GM21390 (cell line): Measurements from ENCODE around the gene TEX47.

Source experiments
- ATAC-seq: cut with Tn5 transposase; IDR thresholded peaks from one replicate; pipeline ENCODE4 v1.9.1; 2021; ENCODE audit not compliant: unreplicated experiment

Gene TEX47

DNA sequence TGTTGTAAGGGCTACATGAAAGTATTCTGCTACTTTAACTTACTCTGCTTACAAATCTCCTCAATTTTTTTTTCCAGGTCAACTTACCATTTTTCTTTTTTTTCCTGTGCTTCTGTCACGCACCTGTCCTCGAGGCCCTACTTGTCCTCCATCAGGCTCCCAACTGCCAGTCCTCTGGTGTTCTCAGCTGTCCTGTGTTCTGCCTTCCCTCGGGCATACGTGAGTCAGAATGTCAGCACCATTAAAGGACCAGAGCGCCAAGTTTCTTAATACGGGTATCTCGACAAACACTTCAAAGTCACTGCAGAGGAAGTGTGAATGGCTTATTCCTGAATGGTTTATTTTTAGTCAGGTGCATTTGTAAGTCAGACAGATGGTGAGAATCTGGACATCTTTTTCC is at the start of gene TEX47:
Gene TEX47, minus strand, starts transcription at position 185 of the 400 bp plus-strand sequence. CDS start 795 bp downstream, outside the sequence.
- ATAC-seq: no peak

- ATAC-seq: no peak
These were observed 49.6 kb upstream of the TEX47 start for GRCh38 chr7:88845091-88845490.

DNA sequence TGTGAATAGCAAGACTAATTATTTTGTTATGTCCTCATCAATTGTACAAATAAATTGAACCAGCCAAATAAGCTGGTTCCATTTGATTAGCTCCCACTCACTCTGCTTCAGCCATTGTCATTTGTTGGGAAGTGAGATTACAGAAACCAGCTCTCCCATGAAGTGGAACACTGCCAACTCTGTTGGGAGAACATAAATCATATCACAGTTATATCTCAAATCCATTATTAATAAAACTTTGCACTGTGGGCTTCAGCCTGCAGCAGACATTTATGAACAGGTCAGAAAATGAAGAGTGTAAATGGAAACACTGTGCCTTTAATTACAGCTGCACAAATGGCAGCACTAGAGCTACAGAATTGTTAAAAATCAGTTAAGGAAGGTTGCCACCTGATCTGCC is 46.7 kb upstream of the TEX47 start:
- no peak for ATAC-seq

GRCh38 chr7:88835147-88835728 is 39.7 kb upstream of the TEX47 start:
- ATAC-seq: peak; percentile 93

GRCh38 chr7:88826222-88826621 is 30.7 kb upstream of the TEX47 start:
- no peak for ATAC-seq

GRCh38 chr7:88818552-88818951 is 23.0 kb upstream of the TEX47 start:
- no peak for ATAC-seq

- no peak for ATAC-seq
These were observed 10.9 kb upstream of the TEX47 start for GRCh38 chr7:88806280-88807037.

- ATAC-seq: no peak
These were observed 5.5 kb upstream of the TEX47 start for GRCh38 chr7:88801046-88801445.

- no peak for ATAC-seq
These were observed 3.2 kb downstream of the TEX47 start for GRCh38 chr7:88792361-88792760.

- ATAC-seq: no peak
These were observed 3.6 kb downstream of the TEX47 start for GRCh38 chr7:88791891-88792290.

DNA sequence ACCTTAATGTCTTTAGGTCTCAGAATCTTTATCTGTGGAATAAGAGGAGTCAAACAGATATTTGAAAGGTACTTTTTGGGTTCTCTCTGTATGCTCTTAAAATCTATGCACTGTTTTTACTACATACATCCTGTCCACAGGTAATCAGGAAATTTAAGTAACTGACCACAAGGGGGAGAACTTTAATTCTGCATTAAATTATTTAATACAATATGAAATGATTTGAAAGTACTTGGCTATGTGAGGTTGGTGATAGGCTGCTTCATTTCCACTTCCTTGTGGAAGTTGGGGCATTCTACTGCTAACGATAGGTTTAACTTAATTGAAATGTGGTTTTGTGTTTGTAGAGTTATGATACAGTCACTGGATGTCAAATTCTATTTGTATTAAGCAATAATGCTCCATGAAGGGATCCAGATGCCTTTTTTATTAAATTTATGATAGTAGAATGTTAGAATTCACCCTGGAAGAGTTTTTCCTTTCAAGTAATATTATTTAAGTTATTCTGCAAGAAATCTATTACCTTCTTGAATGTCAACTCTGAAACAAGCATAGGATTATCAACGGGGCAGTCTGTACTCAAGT is 6.0 kb downstream of the TEX47 start:
- no peak for ATAC-seq

- ATAC-seq: no peak
These were observed 7.8 kb downstream of the TEX47 start for GRCh38 chr7:88787777-88788176.

DNA sequence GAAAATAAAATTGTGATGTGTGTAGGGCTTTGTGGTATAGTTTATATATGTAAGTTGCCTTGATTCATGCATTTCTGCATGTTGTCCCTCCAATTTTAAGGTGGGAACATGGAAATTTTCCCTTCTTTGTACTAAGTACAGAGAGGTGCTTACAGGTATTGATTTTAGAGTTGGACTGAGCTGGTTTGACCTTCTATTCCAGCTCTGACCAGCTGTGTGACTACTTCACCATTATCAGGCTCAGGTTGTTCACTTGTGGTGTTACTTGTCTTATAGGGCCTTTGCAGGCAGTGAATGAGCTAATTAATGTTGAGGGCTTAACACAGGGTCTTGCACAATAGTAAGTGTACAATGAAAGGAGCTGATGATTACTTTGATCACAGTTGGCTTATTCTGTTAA is 19.7 kb downstream of the TEX47 start:
- ATAC-seq: no peak

- ATAC-seq: no peak
These were observed 22.8 kb downstream of the TEX47 start for GRCh38 chr7:88772776-88773175.

- ATAC-seq: no peak
These were observed 24.1 kb downstream of the TEX47 start for GRCh38 chr7:88771417-88771816.

GRCh38 chr7:88761779-88762178 is 33.8 kb downstream of the TEX47 start:
- no peak for ATAC-seq

GRCh38 chr7:88760136-88760515 is 35.4 kb downstream of the TEX47 start:
- ATAC-seq: no peak

GRCh38 chr7:88759230-88760135 is 36.1 kb downstream of the TEX47 start, which contains the start of gene ZNF804B:
ZNF804B (plus strand) TSS chr7:88759700; CDS start chr7:88759977, 277 bp downstream.
- ATAC-seq: no peak

DNA sequence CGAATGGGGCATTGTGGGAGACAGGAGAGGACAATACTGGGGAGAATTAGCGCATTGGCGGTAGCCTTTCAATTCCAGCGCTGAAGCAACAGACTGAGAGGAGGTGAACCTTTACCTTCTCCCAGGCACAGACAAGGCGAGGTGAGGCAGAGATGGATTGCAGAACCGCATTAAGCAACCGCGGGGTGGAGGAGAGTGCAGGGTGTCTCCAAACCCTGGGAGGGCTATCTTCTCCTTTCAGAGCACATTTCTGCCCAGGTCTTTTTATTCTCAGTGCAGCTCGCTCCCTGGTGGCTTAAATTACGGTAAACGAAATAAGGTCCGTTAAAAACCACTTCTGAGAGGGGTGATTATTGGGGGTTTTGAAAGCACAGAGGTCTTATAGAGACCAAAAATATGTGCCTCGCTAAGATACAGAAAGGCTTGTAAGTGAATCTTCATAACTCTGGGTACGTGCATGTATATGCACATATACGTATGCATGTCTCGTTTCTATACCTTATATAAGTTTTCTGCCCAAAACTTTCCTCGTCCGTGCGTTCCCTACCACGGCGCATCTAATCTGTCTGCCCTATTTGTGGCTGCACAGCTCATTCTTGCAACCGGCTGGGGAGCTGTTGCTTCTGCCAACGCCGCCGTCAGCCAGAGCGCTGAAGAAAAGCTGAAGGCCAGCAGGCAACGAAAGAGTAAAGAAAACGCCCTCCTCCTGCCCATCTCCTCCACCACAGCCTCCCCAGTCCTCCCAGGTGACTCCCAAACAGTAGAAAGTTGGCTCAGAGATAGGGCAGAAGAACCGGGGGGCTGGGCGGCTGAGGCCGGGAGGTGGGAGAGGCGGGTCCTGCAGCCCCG is 36.9 kb downstream of the TEX47 start:
- ATAC-seq: no peak

DNA sequence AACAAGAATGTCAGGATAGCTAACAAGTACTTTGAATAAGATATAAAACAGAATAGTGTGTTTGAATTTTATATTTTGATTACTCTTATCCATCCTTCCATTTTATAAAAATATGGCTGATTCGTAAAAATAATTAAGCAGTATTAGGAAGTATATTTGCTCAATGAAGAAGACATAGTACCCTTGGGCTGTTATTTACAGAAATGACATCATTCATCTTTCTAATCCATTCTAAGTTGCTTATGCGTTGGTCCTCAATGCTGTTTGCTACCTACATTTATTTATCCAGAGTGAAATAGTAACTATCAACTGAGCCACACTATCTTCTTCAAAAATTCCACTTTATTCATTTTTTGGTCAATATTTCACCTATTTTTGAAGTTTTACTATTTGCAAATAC is 38.2 kb downstream of the TEX47 start:
- ATAC-seq: no peak
